Adipocyte (in vitro differentiated cells): Measurements from ENCODE around the gene SIPA1L2.

Source experiments
- DNase-seq: peaks from one replicate; pipeline ENCODE4 v3.0.0-alpha.2; 2015; ENCODE audit warnings: low read depth
- H3K27me3 ChIP-seq: replicated peaks from 2 replicates; pipeline ENCODE4 v1.7.0; 2013; ENCODE audit warnings: mild to moderate bottlenecking, low read length, moderate library complexity; ENCODE audit not compliant: control insufficient read depth, insufficient read depth
- H3K36me3 ChIP-seq: 2 replicates; pipeline ENCODE4 v1.7.0; 2013; ENCODE audit warnings: low read length, mild to moderate bottlenecking, moderate library complexity; ENCODE audit not compliant: control insufficient read depth, insufficient read depth, severe bottlenecking
- H3K4me1 ChIP-seq: 2 replicates; pipeline ENCODE4 v1.7.0; 2013; ENCODE audit warnings: mild to moderate bottlenecking, low read length, moderate library complexity; ENCODE audit not compliant: control insufficient read depth, insufficient read depth
- H3K4me3 ChIP-seq: 2 replicates; pipeline ENCODE4 v1.7.0; 2013; ENCODE audit warnings: mild to moderate bottlenecking, low read length, moderate library complexity
- H3K9ac ChIP-seq: 2 replicates; pipeline ENCODE4 v1.7.0; 2013; ENCODE audit warnings: mild to moderate bottlenecking, low read length, moderate library complexity
- H3K9me3 ChIP-seq: 2 replicates; pipeline ENCODE4 v1.7.0; 2013; ENCODE audit warnings: mild to moderate bottlenecking, low read length, moderate library complexity; ENCODE audit not compliant: control insufficient read depth

SIPA1L2 gene

DNA sequence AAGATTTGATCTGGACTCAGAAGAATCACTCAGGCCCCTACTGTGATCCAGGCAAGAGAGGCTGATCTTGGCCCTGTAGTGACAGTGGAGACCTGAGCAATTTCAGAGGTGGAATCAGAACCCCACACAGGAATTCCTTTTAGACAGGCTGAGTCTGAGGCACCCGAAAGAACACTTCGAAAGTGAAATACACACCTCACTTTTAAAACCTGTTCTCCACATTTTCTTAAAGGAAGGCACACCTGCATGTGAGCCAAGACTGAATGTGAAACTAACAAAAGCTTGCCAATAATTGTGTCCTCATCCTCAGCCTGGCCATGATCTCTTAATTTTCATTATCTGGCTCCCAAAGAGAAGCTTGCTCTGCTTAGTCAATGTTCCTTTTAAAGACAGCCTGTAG, 32.2 kb downstream of the SIPA1L2 start:
- DNase-seq = no peak
- Histone ChIP-seq H3K27me3 (no peaks in the 10 kb centered on the region), H3K4me3 (no peak overlapping the region), H3K36me3 (no peaks in the 10 kb centered on the region), H3K9ac (no peak overlapping the region), H3K9me3 (no peaks in the 10 kb centered on the region), H3K4me1 (no peaks in the 10 kb centered on the region)

GRCh38 chr1:232596666-232597303, 33.1 kb downstream of the SIPA1L2 start:
- no peak for DNase-seq
- Histone ChIP-seq H3K36me3 (no peaks in the 10 kb centered on the region), H3K4me3 (no peak overlapping the region), H3K9ac (no peak overlapping the region), H3K9me3 (no peaks in the 10 kb centered on the region), H3K27me3 (no peaks in the 10 kb centered on the region), H3K4me1 (no peaks in the 10 kb centered on the region)

- Histone ChIP-seq H3K9ac (no peak overlapping the region), H3K9me3 (no peaks in the 10 kb centered on the region), H3K4me1 (peaks cover under 1% of the 10 kb centered on the region), H3K4me3 (no peak overlapping the region), H3K27me3 (no peaks in the 10 kb centered on the region), H3K36me3 (no peaks in the 10 kb centered on the region)
- no peak for DNase-seq
Measured at GRCh38 chr1:232594768-232595698, 34.9 kb downstream of the SIPA1L2 start.

- no peak for DNase-seq
Measured at GRCh38 chr1:232593717-232594502, 36.0 kb downstream of the SIPA1L2 start.

GRCh38 chr1:232591344-232591743, 38.6 kb downstream of the SIPA1L2 start:
- no peaks in the 10 kb centered on the region for H3K36me3 ChIP-seq
- H3K9ac ChIP-seq = no peak overlapping the region
- DNase-seq = no peak
- no peak overlapping the region for H3K4me3 ChIP-seq
- peaks cover 5% of the 10 kb centered on the region for H3K4me1 ChIP-seq
- no peaks in the 10 kb centered on the region for H3K27me3 ChIP-seq
- no peaks in the 10 kb centered on the region for H3K9me3 ChIP-seq

More at GRCh38 chr1:232593717-232594502, 36.0 kb downstream of the SIPA1L2 start:
- no peak overlapping the region for H3K4me3 ChIP-seq
- no peaks in the 10 kb centered on the region for H3K9me3 ChIP-seq
- peaks cover 5% of the 10 kb centered on the region for H3K4me1 ChIP-seq
- no peak overlapping the region for H3K9ac ChIP-seq
- no peaks in the 10 kb centered on the region for H3K36me3 ChIP-seq
- no peaks in the 10 kb centered on the region for H3K27me3 ChIP-seq

DNA sequence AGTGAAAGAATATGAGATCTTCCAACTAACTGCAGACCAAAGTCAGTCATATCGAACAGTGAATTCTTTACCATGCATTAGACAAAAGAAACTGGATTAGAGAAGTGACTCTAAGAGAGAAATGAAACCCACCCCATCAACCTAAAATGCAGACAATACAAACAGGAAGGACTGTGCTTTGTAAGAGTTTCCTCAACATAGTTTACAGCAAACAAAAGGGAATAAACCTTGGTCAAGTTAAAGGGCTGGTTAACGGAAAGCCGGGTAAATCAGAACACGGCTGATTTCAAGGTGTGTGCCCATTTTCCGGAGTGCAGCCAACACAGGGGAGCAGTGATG, 39.2 kb downstream of the SIPA1L2 start:
- Histone ChIP-seq H3K4me1 (peaks cover 5% of the 10 kb centered on the region), H3K9me3 (no peaks in the 10 kb centered on the region), H3K4me3 (no peak overlapping the region), H3K36me3 (no peaks in the 10 kb centered on the region), H3K27me3 (no peaks in the 10 kb centered on the region), H3K9ac (no peak overlapping the region)
- no peak for DNase-seq

- DNase-seq = peak; percentile 57
- Histone ChIP-seq H3K9ac (no peak overlapping the region), H3K27me3 (no peaks in the 10 kb centered on the region), H3K9me3 (no peaks in the 10 kb centered on the region), H3K4me1 (peaks cover 5% of the 10 kb centered on the region), H3K4me3 (no peak overlapping the region), H3K36me3 (no peaks in the 10 kb centered on the region)
Measured at GRCh38 chr1:232589812-232590743, 39.9 kb downstream of the SIPA1L2 start.

DNA sequence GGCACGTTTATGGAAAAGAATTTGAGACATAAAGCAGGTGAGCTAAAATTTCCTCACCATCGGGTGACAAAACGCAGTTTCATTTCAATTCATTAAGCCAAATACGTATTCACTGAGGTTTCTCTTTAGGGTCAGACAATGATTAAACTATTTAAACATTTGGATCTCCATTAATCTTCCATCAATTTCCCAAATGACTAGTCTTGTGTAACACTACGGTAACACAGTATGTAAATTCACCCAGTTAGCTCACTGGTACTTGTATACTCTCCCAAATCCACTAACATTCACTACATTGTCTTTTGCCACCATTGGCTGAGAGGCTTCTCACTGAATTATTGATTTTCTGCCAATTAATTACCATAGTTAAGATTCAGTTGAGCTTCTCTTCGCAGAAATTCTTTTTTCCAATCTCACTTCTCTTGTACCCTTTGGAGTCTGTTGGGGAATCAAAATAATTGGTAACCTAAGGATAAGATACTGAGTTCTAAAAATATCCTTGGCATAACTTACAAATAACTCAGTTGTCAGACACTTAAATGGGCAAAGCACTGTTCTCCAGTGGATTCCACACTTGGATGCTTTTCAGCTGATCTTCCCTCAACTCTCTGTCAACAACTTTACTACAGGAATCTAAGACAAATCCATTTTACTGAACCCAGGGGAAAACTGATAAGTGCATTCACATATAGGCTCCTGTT, 40.7 kb downstream of the SIPA1L2 start:
- Histone ChIP-seq H3K4me1 (peaks cover 5% of the 10 kb centered on the region), H3K36me3 (no peaks in the 10 kb centered on the region), H3K27me3 (no peaks in the 10 kb centered on the region), H3K9ac (no peak overlapping the region), H3K4me3 (no peak overlapping the region), H3K9me3 (no peaks in the 10 kb centered on the region)
- DNase-seq = no peak

DNA sequence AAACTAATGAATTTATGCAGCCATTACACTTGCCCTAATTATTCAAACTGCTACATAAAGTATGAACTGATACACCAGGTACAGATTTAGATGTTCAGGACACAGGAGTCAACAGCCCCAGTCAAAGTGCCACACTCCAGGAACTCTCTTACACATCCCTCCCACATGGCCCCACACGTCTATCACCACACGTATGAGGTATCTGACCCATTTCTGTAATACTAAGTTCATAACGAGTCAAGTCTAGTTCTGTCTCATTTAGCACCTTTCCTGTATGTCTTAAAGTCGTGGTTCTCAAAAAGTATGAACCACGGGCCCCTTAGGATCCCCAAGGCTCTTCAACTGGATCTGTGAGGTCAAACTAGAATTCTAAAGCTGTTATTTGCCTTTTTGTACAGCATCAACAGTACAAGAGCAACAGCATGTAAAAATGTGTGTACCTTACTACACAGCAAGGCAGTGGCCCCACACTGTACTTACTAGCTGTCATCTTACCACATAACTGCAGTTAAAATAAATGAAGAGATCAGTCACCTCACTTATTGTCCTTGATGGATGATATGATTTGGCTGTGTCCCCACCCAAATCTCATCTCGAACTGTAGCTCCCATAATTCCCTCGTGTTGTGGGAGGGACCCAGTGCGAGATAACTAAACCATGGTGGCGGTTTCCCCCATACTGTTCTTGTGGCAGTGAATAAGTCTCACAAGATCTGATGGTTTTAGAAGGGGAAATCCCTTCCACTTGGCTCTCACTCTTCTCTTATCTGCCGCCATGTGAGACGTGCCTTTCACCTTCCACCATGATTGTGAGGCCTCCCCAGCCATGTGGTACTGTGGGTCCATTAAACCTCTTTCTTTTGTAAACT, 42.6 kb downstream of the SIPA1L2 start:
- Histone ChIP-seq H3K27me3 (no peaks in the 10 kb centered on the region), H3K36me3 (no peaks in the 10 kb centered on the region), H3K9me3 (no peaks in the 10 kb centered on the region), H3K9ac (no peak overlapping the region), H3K4me3 (no peak overlapping the region), H3K4me1 (peaks cover 5% of the 10 kb centered on the region)
- DNase-seq = no peak
